Activated naive CD4-positive, alpha-beta T cell treated with anti-CD3 and anti-CD28 coated beads for 36 hours (primary cell): ENCODE data around the gene IRAK2. TPM values are rescaled to one million over a fixed set of nuclear protein-coding genes. Genes with fewer than 3 reads are reported as not detected.
A peak's percentile ranks its signal among the peaks of the same experiment; 100 is the strongest.
"Not testable (repeated sequence)": the region's sequence is repeated elsewhere in the genome, so short reads cannot be mapped to it uniquely, and the experiment has no call there.

ENCODE experiments used
- CTCF ChIA-PET: fragments of 350-600 bp; sonication (Branson Sonifier 250); formaldehyde crosslinking; loops from one replicate; lab custom pipeline; 2021; ENCODE audit warnings: antibody characterized with exemption; lab: Charles Lee
- DNase-seq: peaks from one replicate; pipeline ENCODE4 v3.0.0-alpha.2; 2020
- H3K27ac Mint-ChIP-seq: one replicate; pipeline ENCODE4 v1.8.0; 2021; ENCODE audit warnings: mild to moderate bottlenecking, mixed read lengths
- H3K27me3 Mint-ChIP-seq: one replicate; pipeline ENCODE4 v1.8.0; 2021; ENCODE audit warnings: low read depth, mixed read lengths
- H3K36me3 Mint-ChIP-seq: one replicate; pipeline ENCODE4 v1.8.0; 2021; ENCODE audit warnings: low read depth, mixed read lengths
- H3K4me1 Mint-ChIP-seq: one replicate; pipeline ENCODE4 v1.8.0; 2021; ENCODE audit warnings: low read depth, mixed read lengths
- H3K4me3 Mint-ChIP-seq: one replicate; pipeline ENCODE4 v1.8.0; 2021; ENCODE audit warnings: mild to moderate bottlenecking, moderate library complexity, mixed read lengths
- H3K9me3 Mint-ChIP-seq: one replicate; pipeline ENCODE4 v1.8.0; 2021; ENCODE audit warnings: mixed read lengths
- intact Hi-C: fragments of 100-400 bp; cut with micrococcal nuclease; formaldehyde crosslinking; loops from one replicate; pipeline ENCODE4 v1.15.1; 2023
- total RNA-seq, 2 experiments: library from RNA; stranded (reverse); gene quantifications; one replicate each; pipeline ENCODE4 v1.2.3, GENCODE V29; 2021

The IRAK2 gene
- total RNA-seq, result 1 to 10 TPM; 6.4 to 6.9 TPM

GRCh38 chr3:10164546-10165393 lies at the start of gene IRAK2:
Gene IRAK2, plus strand, starts transcription at chr3:10164919. Its CDS starts 36 bp downstream, at chr3:10164955.
- Mint-ChIP-seq H3K9me3 (peaks cover 8% of the 10 kb centered on the region), H3K27ac (no peak within 1 kb of the TSS)
- CTCF ChIA-PET, result interaction anchor here (0.6 to 3.8 kb wide), 10 partner anchors 9 to 98 kb away, joined by 3 to 38 read pairs (median 5); no protein-coding TSS in a partner anchor

DNA sequence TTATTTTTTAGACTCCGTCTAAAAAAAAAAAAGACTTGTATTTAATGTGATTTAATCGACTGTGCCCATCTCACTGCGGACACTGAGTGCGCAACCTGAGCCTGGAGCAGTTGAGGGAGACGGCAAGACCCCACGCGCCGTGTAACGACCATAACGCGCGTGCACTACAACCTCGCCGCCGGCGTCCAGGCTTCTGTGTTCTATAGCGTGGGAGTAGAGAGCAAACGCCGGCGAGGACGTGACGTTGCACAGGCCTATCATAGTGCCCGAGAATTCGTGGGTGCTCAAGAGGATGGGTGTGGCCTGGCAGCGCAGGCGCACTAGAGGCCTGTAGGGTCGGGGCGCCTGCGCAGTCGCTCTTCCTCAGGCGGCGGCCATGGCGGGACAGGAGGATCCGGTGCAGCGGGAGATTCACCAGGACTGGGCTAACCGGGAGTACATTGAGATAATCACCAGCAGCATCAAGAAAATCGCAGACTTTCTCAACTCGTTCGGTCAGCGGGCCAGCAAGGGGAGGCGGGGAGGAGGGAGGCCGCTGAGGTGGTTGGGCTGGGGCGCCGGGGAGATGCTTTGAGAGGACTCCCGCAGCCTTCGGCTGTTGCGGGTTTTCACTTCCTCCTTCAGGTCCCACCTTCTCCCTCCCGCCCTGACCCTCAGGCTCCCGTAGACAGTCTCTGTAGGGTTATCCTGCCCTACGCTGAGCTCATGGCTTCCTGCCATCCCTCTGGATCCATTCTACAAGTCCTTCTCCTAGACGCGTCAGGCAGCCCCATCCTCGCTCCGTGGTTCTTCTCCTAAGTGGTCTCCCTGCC lies 49.2 kb upstream of the IRAK2 start, which contains the start of gene BRK1:
Gene BRK1, plus strand, starts transcription at position 350 of the 812 bp plus-strand sequence. Its CDS starts 27 bp downstream, at position 377.
- DNase-seq, result peak; percentile 97
- Mint-ChIP-seq H3K4me3 (peak within 1 kb of the TSS; percentile 92), H3K9me3 (no peaks in the 10 kb centered on the region), H3K36me3 (peaks cover 4% of the 10 kb centered on the region), H3K27ac (peak within 1 kb of the TSS; percentile 94), H3K4me1 (peaks cover 31% of the 10 kb centered on the region), H3K27me3 (no peaks in the 10 kb centered on the region)
- intact Hi-C loops, result loop anchor here (1.0 to 5.0 kb wide), 13 partner anchors 26 to 718 kb away; partner anchors contain the start of genes CRELD1, FANCD2, IRAK2 and JAGN1
- CTCF ChIA-PET, result interaction anchor here (0.5 to 1.4 kb wide), 4 partner anchors 52 to 210 kb away, joined by 3 to 5 read pairs (median 4); no protein-coding TSS in a partner anchor

More at GRCh38 chr3:10164546-10165393, at the start of gene IRAK2:
- DNase-seq, result peak; percentile 62
- intact Hi-C loops, result loop anchor here (1.0 to 2.0 kb wide), 4 partner anchors 22 to 61 kb away; partner anchors contain the start of gene BRK1
- H3K4me1 Mint-ChIP-seq, result peaks cover 23% of the 10 kb centered on the region
- H3K36me3 Mint-ChIP-seq, result peaks cover 10% of the 10 kb centered on the region
- peak within 1 kb of the TSS; percentile 75 for H3K4me3 Mint-ChIP-seq
- no peaks in the 10 kb centered on the region for H3K27me3 Mint-ChIP-seq

DNA sequence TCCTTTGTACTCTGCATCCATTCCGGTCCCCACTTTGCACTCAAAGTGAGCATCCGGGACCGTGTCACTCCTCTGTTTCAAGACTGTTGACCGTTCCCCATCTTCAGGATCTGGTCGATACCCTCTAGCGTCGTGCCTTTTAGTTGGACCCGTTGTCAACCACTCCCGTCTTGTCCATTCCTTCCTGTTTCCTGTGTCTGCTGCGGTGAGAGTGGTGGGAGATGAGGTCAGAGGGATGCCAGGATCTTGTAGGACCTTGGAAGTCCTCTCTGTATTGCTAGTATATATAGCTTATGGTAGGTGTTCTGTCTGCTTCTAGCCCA lies 48.6 kb upstream of the IRAK2 start:
- Mint-ChIP-seq H3K27ac (peak overlapping the region; percentile 94), H3K4me1 (peaks cover 37% of the 10 kb centered on the region), H3K27me3 (no peaks in the 10 kb centered on the region), H3K4me3 (peak overlapping the region; percentile 92), H3K36me3 (peaks cover 4% of the 10 kb centered on the region), H3K9me3 (no peaks in the 10 kb centered on the region)
- intact Hi-C loops, result loop anchor here (5.0 kb wide), 2 partner anchors 171 to 399 kb away; no protein-coding TSS in a partner anchor
- CTCF ChIA-PET, result interaction anchor here (0.5 to 1.4 kb wide), 3 partner anchors 52 to 171 kb away, joined by 3 to 5 read pairs (median 4); no protein-coding TSS in a partner anchor
- no peak for DNase-seq

- CTCF ChIA-PET, result interaction anchor here (1.4 kb wide), 1 partner anchor 170 kb away, joined by 4 read pairs; no protein-coding TSS in a partner anchor
- no peaks in the 10 kb centered on the region for H3K27me3 Mint-ChIP-seq
- H3K36me3 Mint-ChIP-seq, result peaks cover 6% of the 10 kb centered on the region
- H3K4me1 Mint-ChIP-seq, result peaks cover 39% of the 10 kb centered on the region
- no peak for DNase-seq
- H3K4me3 Mint-ChIP-seq, result peak overlapping the region; percentile 92
- H3K27ac Mint-ChIP-seq, result peak overlapping the region; percentile 94
- intact Hi-C loops, result loop anchor here (5.0 kb wide), 2 partner anchors 170 to 400 kb away; no protein-coding TSS in a partner anchor
- H3K9me3 Mint-ChIP-seq, result no peaks in the 10 kb centered on the region
Observed at GRCh38 chr3:10116928-10117327, 47.8 kb upstream of the IRAK2 start.

GRCh38 chr3:10119376-10119775 lies 45.3 kb upstream of the IRAK2 start:
- no peaks in the 10 kb centered on the region for H3K27me3 Mint-ChIP-seq
- H3K27ac Mint-ChIP-seq, result no peak overlapping the region
- CTCF ChIA-PET, result interaction anchor here (1.0 kb wide), 1 partner anchor 107 kb away, joined by 3 read pairs; no protein-coding TSS in a partner anchor
- H3K9me3 Mint-ChIP-seq, result no peaks in the 10 kb centered on the region
- DNase-seq, result no peak
- peaks cover 54% of the 10 kb centered on the region for H3K4me1 Mint-ChIP-seq
- intact Hi-C loops, result loop anchor here (5.0 kb wide), 2 partner anchors 168 to 402 kb away; no protein-coding TSS in a partner anchor
- H3K36me3 Mint-ChIP-seq, result peaks cover 10% of the 10 kb centered on the region
- H3K4me3 Mint-ChIP-seq, result no peak overlapping the region

- Mint-ChIP-seq H3K27ac (peak overlapping the region; percentile 46), H3K4me1 (peaks cover 57% of the 10 kb centered on the region), H3K4me3 (no peak overlapping the region), H3K9me3 (no peaks in the 10 kb centered on the region), H3K36me3 (peaks cover 19% of the 10 kb centered on the region), H3K27me3 (no peaks in the 10 kb centered on the region)
- intact Hi-C loops, result no loop called here
- DNase-seq, result no peak
- CTCF ChIA-PET, result no interaction called here
Observed at GRCh38 chr3:10121064-10121463, 43.7 kb upstream of the IRAK2 start.

GRCh38 chr3:10122724-10123123 lies 42.0 kb upstream of the IRAK2 start:
- H3K4me1 Mint-ChIP-seq, result peaks cover 45% of the 10 kb centered on the region
- DNase-seq, result no peak
- H3K27ac Mint-ChIP-seq, result peak overlapping the region; percentile 43
- intact Hi-C loops, result no loop called here
- peaks cover 32% of the 10 kb centered on the region for H3K36me3 Mint-ChIP-seq
- no peaks in the 10 kb centered on the region for H3K9me3 Mint-ChIP-seq
- no peak overlapping the region for H3K4me3 Mint-ChIP-seq
- H3K27me3 Mint-ChIP-seq, result no peaks in the 10 kb centered on the region
- CTCF ChIA-PET, result interaction anchor here (0.8 to 1.1 kb wide), 2 partner anchors 10 to 141 kb away, joined by 4 to 6 read pairs; no protein-coding TSS in a partner anchor

DNA sequence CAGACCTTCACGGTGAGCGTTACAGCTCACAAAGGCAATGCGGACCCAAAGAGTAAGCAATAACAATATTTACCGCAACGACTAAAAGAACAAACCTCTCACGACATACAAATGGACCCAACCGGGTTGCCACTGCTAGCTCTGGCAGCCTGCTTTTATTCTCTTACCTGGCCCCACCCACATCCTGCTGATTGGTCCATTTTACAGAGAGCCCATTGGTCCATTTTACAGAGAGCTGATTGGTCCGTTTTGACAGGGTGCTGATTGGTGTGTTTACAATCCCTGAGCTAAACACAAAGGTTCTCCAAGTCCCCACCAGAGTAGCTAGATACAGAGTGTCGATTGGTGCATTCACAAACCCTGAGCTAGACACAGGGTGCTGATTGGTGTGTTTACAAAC lies 28.8 kb upstream of the IRAK2 start:
- H3K4me3 Mint-ChIP-seq, H3K4me1 Mint-ChIP-seq, H3K9me3 Mint-ChIP-seq, H3K27me3 Mint-ChIP-seq, H3K36me3 Mint-ChIP-seq, DNase-seq, H3K27ac Mint-ChIP-seq, intact Hi-C loops: not testable (repeated sequence)
- CTCF ChIA-PET, result interaction anchor here (0.7 to 1.8 kb wide), 2 partner anchors 62 to 186 kb away, joined by 3 to 6 read pairs; partner anchors contain the start of gene SEC13

DNA sequence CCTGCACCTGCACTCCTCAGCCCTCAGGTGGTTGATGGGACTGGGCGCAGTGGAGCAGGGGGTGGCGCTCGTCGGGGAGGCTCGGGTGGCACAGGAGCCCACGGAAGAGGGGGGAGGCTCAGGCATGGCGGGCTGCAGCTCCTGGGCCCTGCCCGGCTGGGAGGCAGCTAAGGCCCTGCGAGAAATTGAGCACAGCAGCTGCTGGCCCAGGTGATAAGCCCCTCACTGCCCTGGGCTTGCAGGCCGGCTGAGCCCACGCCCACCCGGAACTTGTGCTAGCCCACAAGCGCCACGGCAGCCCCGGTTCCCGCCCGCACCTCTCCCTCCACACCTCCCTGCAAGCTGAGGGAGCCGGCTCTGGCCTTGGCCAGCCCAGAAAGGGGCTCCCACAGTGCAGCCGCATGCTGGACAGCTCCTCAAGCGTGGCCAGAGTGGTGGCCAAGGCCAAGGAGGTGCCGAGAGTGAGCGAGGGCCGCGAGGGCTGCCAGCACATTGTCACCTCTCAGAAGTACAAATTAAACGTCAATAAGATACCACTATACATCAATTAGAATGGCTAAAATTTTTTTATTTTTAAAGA lies 28.2 kb upstream of the IRAK2 start:
- Mint-ChIP-seq H3K36me3 (no peaks in the 10 kb centered on the region), H3K4me3 (no peak overlapping the region), H3K4me1 (peaks cover 1% of the 10 kb centered on the region), H3K9me3 (no peaks in the 10 kb centered on the region), H3K27me3 (no peaks in the 10 kb centered on the region), H3K27ac (no peak overlapping the region)
- CTCF ChIA-PET, result interaction anchor here (1.8 kb wide), 1 partner anchor 185 kb away, joined by 6 read pairs; the partner anchor contains the start of gene SEC13
- intact Hi-C loops, result no loop called here
- no peak for DNase-seq

DNA sequence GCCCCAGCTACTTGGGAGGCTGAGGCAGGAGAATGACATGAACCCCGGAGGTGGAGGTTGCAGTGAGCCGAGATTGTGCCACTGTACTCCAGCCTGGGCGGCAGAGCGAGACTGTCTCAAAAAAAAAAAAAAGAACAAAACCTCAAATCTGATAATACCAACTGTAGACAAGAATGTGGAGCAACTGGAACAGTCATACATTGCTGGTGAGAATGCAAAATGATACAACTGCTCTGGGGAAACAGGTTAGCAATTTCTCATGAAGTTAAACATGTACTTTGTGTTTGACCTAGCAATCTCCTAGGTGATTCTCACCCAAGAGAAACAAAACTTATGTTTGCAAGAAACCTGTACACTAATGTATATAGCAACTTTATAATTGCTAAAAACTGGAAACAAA lies 27.5 kb upstream of the IRAK2 start:
- peaks cover 1% of the 10 kb centered on the region for H3K4me1 Mint-ChIP-seq
- no peaks in the 10 kb centered on the region for H3K36me3 Mint-ChIP-seq
- DNase-seq, result no peak
- no peaks in the 10 kb centered on the region for H3K27me3 Mint-ChIP-seq
- no peak overlapping the region for H3K4me3 Mint-ChIP-seq
- CTCF ChIA-PET, result no interaction called here
- intact Hi-C loops, result no loop called here
- no peak overlapping the region for H3K27ac Mint-ChIP-seq
- no peaks in the 10 kb centered on the region for H3K9me3 Mint-ChIP-seq

DNA sequence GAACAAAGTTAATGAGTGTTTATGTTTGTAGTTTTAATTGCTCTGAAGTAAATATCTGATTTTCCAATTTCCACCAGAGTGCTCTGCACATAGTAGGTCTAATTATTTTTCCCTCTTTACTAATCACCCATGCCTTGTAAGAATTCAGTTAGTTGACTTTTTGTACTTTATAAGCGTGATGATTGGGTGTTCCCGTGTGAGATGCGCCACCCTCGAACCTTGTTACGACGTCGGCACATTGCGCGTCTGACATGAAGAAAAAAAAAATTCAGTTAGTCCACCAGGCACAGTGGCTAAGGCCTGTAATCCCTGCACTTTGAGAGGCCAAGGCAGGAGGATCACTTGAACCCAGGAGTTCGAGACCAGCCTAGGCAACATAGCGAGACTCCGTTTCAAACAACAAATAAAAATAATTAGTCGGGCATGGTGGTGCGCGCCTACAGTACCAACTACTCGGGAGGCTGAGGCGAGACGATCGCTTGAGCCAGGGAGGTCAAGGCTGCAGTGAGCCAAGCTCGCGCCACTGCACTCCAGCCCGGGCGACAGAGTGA lies 23.6 kb upstream of the IRAK2 start:
- Mint-ChIP-seq H3K9me3 (no peaks in the 10 kb centered on the region), H3K4me3 (peak overlapping the region; percentile 84), H3K36me3 (peaks cover 17% of the 10 kb centered on the region), H3K27ac (peak overlapping the region; percentile 87), H3K27me3 (no peaks in the 10 kb centered on the region), H3K4me1 (peaks cover 24% of the 10 kb centered on the region)
- intact Hi-C loops, result loop anchor here (1.0 to 5.0 kb wide), 8 partner anchors 26 to 249 kb away; partner anchors contain the start of genes BRK1, CRELD1, FANCD2 and JAGN1
- DNase-seq, result no peak
- CTCF ChIA-PET, result interaction anchor here (0.7 kb wide), 1 partner anchor 51 kb away, joined by 3 read pairs; no protein-coding TSS in a partner anchor
